CD4-positive, alpha-beta T cell treated with Interleukin-4 for 4 hours (primary cell): ENCODE data around the gene ENPP6.
"Not testable (repeated sequence)": the region's sequence is repeated elsewhere in the genome, so short reads cannot be mapped to it uniquely, and the experiment has no call there.

Experiments
- DNase-seq: peaks from one replicate; pipeline ENCODE4 v3.0.0-alpha.2; 2020

ENPP6 gene

DNA sequence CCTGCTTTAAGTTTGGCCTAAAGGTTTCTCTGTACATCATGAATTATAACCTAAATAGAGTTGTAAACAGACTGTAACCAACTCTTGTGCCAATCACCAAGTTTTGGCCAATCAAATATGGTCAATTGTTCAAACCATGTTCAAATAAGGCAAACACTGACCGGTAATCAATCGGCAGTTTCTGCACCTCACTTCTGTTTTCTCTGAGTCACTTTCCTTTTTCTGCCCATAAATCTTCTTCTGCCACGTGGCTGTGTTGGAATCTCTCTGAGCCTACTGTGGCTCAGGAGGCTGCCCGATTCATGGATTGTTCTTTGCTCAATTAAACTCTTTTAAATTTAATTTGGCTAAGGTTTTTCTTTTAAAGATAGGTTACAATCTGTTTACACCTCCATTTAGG lies 16.5 kb upstream of the ENPP6 start:
- DNase-seq = no peak

DNA sequence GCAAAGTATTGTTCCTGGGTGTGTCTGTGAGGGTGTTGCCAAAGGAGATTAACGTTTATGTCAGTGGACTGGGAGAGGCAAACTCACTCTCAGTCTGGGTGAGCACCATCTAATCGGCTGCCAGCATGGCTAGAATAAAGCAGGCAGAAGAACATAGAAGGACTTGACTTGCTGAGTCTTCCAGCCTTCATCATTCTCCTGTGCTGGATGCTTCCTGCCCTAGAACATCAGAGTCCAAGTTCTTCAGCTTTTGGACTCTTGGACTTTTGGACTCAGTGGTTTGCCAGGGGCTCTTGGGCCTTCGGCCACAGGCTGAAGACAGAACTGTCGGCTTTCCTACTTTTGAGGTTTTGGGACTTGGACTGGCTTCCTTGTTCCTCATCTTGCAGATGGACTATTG lies 15.3 kb upstream of the ENPP6 start:
- no peak for DNase-seq

DNA sequence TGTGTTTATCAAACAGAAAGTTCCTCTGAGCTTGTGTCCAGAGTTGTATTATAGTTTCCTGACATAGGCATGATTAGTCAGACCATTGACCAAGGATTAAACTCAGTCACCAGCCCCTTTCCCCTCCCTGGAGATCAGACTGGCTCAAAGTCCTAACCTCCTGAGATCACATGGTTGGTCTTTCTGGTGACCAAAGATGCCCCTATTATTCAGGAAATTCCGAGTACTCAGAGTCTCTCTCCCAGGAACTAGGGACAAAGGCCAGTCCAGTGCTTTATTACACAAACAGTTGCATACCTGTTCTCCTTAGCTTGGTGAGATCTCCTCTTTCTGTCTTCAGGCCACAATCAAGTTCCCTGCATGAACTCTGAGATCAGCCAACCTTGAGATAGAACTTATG lies 14.5 kb upstream of the ENPP6 start:
- no peak for DNase-seq

DNA sequence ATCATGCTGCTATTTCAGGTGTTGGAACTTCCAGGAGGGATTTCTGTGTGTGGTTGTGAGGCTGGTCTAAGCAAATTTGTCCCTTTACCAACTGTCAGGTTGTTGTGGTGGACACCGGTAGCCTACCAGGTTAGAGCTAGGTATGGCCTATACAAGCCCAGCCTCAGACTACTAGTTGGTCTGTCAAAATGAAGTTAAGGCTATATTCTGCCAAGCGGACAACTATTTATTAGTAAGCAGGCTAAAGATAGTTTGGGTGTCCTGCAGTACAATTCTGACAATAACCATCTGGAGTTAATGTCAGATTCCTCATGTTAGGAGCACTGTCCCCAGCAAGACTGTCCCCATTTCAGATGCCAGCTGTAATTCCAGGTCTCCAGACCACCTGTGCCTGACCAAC lies 13.9 kb upstream of the ENPP6 start:
- no peak for DNase-seq

DNA sequence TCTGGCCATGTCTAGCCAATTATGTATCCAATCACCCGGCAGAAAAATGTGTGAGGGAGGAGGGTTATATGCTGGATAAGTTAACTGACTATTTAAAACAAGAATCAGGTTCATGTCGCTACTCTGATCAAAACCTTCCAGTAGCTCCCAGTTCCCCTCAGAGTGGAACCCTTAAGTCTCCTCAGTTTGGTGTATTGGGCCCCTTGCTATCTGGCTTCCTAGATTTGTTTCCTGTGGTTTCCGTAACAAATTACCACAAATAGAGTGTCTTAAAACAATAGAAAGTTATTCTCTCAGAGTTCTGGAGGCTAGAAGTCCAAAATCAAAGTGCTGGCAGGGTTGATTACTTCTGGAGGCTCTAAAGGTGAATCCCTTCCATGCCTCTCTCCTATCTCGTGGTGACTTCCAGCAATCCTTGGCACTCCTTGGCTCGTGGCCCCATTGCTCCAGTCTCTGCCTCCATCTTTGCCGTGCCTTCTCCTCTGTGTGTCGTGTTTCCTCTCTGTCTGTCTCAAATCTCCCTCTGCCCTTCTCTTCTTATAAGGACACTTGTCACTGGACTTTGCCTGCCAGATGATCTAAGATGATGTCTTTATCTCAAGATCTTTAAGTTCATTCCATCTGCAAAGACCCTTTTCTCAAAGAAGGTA lies 10.5 kb upstream of the ENPP6 start:
- DNase-seq = no peak

DNA sequence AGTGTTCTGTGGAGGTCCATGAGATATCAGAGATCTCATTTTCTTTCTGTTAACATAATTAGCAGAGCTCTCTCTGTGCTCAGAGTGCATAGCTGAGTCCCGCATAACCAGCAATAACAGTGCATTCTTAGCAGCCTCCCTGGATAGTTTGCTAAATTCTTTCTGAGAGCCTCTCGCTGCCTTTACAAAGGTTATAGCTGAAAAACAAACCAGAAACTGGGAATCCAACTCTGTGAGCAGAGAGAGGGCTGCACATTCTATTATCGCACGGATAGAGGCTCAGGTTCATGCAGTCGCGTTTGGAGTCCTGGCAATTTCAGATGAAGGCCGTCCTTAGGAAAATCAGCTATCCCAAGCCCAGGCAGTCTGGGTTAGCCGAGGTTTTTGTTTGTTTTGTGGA lies 1.2 kb downstream of the ENPP6 start:
- DNase-seq = no peak

DNA sequence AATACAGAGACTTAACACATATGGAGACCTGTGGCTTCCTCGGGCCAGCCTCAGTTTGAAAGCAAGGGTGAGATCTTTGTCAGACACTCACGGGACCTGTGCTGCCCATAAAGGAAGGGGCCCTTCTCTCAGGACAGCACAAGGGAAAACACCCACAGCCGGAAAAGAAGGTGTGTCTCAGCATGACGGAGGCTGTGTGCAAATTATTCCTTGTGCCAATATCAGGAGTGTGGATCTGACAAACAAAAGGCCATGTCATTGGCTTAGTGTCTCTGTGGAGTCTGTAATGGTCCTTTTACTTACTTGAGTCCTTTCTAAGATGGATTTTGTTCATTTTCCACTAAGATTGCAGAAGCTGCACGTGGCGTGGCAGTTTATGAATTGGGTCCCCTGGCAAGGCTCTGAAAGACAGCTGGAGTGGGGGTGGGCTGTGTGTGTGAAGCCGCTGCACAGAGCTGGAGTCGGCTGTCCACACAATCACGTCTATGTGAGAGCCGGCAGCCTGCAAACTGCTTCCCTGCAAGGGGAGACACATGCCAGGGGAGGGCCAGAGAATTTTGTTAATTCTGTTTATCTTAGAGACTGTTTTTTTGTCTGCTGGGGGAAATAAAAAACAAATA lies 1.9 kb downstream of the ENPP6 start:
- DNase-seq = no peak

DNA sequence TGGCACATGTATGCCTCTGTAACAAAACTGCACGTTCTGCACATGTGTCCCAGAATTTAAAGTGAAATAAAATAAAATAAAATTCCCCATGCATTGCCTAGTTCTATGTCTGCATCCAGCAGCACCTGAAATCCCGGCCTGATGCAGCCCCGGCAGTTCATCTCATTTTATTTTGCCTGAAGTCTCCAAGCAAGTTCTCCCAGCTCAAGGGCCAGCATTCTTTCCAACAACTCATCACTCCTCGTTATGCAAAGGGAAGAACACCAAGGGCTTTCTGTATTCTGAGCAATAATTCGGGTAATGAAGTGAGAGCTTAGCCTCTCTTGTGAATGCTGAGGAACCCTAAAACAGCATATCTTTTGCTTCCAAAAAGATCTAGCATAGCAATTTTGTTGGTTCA lies 2.7 kb downstream of the ENPP6 start:
- DNase-seq = no peak

DNA sequence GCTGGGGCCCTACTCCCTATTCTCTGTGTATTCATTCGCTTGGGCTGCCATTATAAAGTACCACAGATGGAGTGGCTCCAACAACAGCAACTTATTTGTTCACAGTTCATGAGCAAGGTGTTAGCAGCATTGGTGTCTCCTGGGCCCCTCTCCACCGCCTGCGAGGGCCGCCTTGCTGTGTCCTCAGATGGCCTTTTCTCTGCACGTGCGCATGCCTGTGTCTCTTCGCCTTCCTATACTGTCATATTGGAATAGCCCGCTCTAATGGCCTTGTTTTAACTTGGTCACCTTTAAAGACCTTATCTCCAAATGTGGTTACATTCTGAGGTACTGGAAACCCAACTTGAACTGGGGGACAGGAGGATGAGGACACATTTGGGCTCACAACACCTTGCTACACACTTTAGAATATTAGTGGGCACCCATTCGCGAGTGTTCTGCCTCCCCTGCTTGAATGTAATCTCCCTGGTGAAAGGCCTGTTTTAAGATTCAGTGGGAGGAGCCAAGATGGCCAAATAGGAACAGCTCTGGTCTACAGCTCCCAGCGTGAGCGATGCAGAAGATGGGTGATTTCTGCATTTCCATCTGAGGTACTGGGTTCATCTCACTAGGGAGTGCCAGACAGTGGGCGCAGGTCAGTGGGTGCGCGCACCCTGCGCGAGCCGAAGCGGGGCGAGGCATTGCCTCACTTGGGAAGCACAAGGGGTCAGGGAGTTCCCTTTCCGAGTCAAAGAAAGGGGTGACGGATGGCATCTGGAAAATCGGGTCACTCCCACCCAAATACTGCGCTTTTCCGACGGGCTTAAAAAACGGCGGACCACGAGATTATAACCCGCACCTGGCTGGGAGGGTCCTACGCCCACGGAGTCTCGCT lies 9.7 kb downstream of the ENPP6 start:
- DNase-seq = not testable (repeated sequence)

DNA sequence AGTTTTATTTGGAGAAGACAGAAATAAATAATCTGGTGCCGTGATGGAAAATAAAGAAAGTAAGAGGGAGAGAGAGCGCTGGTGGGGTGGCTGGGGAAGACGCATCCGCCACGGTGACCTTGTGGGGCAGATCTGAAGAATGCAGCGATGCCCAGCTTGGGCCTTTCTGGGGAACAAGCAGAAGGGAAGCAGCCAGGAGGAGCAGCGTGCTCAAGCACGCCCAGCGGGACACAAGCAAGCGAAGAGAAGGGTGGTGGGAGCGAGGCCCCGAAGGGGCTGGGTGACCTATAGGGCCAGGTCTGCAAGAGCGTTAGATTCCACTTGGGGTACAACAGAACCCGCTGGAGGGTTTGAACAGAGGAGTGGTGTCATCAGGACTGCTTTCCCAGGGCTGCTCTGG lies 12.4 kb downstream of the ENPP6 start:
- DNase-seq = no peak

DNA sequence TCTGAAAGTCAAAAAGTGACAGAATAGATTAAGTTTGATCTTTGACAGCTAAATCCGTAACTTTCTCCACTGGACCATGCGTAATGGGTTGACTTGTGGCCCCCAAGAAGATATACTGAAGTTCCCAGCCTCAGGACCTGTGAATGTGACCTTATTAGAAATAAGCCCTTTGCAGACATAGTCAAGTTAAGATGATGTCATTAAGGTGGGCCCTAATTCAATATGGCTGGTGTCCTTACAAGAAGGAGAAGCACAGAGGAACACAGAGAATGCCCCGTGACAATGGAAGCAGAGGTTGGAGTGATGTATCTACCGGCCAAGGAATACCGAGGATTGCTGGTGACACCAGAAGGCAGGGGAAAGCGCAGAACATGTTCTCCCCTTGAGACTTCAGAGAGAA lies 14.4 kb downstream of the ENPP6 start:
- DNase-seq = no peak

DNA sequence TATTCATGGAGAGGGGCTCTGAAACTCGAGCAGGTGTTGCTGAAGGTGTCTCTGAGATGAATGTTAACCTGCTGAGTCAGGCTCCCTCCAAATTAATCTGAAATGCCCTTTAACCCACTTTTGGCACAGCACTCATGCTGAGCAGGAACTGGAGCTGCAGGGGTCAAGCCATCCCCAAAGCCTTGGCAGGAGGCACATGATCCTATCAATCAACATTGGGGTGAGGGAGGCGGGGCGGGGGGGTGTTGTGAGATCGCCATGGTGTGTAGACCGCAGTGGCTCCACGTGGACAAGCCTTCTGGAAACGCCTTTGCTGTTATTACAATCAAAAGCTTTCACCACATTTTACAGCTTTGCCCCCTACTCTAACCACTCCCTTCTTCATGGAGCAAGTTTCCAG lies 16.5 kb downstream of the ENPP6 start:
- no peak for DNase-seq

DNA sequence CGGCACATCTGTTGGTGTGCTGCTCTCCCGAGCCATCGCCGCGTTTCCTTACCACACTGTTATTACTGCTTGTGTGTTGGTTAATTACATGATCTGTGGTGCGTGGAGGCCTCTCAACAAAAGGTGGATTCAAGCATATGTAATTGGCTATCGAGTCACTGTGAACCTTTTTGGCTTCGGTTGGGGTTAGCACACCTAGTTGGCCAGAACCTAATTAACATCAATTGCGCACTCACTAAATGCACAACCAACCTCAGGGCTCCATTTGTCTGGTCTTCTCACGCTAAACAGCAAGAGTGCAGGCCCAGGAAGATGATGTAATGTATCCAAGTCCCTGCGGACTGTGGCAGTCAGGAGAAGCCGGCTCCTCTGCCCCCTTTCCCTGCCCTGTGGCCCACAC lies 17.4 kb downstream of the ENPP6 start:
- no peak for DNase-seq

DNA sequence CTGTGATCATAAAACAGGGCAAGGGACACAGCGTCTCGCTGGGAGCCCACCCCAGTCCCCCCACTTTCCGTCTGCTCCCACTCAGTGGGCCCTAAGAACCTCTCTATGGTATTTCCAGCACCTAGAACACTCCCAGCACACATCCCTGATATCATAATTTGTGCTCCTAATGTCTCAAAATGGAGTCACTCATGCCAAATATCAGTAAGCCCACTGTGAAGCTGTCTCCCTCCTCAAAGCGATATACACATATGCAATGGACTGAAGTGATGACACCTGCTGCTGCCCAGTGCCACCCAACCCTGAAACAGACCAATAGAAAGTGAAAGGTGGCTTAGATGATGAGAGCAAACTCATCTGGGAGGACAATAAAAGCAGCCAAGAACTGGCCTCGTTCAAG lies 17.9 kb downstream of the ENPP6 start:
- no peak for DNase-seq

DNA sequence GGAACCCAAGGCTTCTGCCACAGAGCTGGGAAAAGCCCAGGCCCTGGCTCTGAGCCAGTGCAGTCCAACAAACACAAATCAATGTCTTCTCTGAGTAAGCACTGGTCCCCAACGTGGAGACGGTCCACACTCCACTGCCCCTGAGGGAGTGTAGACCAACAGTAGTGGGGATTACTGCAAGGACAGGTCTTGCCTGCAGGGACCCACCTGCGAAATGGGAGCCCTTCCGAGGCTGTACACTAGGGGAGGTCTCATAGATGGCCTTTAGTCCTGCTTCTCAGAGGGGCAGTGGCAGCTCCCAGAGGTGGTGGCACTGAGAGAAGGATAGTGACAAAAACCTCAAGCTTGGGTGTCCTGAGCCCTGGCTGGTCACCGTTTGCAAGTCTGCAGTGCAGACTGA lies 19.5 kb downstream of the ENPP6 start:
- DNase-seq = no peak

DNA sequence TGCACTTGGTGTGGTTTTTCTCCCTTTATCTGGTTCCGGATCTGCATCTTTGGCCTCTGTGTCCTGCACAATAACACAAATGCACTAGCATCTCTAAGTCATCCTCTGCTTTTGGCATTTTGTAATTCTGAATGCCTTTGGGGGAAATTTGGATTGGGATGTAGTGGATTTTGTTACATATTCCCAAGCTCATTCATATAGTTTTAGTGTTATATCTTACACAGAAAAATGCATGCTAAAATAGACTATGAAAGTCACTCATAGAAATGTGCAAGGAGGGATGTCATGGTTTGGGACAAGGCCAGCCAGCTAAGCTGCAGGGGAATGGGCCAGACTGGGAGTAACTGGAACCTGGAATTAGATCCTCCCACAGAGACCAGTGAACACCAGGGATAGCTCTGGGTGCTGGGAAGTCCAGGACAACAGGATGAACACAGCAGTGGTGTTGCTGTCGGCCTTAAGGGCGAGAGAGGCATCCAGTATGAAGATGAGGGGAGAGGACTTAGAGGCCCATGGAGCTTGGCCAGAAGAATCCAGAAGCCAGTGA lies 20.1 kb downstream of the ENPP6 start:
- no peak for DNase-seq

DNA sequence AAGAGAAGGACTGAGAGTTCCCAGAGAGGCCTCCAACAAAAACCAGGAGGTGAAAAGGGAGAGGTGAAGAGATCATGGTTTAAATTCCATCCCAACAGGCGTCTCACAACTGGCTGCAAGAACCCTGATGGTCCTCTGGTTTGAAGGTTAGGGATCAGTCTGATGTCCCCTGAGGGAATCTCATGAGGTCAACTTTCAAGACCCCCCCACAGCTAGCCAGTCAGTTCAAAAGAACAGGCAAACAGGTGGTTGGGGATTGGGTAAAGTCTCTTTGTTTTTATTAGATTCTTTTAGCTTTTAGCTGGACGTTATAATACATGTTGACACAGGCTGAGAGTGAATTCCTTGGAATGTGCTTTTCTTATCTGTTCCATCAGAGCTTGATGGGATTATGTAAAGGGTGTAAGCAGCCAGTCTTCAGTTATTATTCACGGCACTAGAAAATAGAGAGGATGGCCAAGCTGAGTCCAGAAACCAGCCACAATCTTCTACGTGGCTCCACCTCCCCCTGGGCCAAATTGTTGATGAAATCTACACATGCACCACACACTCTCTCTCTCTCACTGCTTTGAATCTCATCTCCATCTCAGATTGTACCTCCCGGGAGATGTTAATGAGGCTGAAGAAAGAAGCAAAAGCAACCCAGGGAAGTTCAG lies 20.8 kb downstream of the ENPP6 start:
- DNase-seq = no peak

DNA sequence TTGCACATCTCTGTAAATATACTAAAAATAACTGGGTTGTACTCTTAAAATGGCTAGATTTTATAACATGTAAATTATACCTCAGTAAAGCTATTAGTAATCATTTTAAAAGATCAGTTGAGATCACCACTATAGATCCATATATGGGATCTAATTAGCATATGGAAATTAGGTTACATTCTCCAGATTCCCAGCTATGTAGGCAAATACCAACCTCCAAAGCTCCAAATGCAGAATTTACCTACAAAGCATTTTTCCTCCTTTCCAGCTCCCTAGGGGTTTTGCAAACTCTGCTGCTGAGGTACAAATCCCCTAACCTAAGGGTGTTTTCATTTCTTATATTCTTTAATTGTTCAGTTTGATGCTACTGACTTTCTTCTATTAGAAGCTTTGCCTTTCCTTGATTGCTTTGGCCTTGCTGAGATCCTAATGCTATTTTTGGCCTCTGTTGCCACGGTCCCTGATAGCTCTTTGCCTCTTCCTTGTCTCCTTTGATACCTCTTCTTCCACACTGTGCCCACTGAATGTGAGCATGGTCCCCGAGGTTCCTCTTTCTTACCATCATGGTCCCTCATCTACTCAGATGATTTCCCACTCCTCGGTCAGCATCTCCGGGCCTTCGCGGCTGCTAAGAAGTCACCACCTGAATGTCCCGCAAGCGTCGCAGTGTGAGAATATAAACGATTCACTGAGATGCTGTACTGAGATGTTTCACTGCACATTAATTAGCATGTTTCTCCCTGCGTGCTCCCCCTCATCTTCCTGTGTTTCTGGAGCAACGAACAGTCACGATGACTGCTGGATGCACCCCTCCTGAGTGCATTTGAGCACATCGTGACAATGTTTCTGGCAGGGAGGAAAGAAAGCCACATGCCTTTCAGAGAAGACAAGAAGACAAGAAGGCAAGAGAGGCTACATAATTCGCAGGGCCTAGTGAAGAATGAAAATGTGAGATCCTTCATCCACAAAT lies 23.8 kb downstream of the ENPP6 start:
- no peak for DNase-seq

DNA sequence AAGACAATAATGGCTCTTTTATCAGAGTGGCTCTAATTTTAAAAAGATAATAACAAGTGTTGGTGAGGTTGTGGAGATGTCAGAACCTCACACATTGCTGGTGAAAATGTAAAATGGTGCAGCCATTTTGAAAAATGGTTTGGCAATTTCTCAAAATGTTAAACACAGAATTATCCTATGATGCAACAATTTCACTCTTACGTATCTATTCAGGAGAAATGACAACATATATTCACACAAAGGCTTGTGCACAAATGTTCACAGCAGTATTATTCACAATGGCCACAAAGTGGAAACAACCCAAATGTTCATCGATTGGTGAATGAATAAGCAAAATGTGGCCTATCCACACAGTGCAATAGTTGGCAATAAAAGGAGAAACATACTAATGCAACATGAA lies 24.7 kb downstream of the ENPP6 start:
- DNase-seq = no peak

DNA sequence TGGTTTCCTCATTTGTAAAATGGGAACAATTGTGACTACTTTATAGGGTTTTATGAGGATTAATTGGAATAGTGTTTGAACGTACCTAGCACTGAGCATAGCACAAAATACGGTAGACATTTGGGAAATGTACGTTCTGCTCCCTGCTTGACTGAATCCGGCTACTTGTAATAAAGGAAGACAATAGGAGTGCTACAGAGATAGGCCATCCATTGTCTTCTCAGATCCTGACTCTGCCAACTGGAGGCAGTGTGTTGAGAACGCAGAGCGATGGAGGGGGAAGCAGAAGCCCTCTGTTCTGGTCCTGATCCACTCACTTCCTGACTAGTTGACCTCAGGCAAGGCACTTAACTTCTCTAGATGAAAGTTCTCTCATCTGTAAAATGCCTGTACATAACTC lies 26.4 kb downstream of the ENPP6 start:
- DNase-seq = no peak

DNA sequence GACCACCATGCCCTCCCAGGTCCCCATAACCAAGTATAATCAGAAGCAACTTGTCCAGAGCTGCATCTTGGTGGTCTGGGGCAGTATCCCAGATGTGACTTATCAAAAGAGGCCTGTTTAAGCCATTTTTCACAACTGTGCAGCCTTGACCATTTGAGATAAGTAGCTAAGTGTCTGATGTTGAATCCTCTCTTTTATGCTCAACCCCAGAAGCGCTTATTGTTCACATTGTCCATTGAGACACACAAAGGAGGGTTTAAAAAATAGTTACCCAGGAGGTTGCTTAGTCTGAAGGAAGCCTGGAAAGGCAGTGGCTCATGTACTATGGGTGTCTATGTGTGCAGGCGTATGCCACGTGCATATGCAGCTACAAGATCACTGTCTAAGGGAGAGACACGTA lies 27.0 kb downstream of the ENPP6 start:
- no peak for DNase-seq

DNA sequence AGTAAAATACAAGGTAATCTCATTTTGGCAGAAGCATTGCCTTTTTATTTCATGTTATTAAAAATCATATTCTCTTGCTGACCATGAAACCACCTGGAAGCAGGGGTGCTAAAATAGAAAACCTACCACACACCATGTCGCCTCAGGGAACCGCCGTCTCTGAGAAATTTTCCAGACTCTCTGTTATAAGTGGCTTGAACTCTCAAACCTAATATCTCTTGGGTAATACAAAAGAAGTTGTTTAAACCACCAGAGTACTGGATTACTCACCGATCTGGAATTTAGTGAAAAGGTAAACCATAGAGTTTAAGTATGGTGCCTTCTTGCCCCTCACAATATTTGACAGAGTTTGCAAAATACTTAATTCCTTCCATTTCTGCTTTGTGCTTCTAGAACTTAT lies 27.7 kb downstream of the ENPP6 start:
- no peak for DNase-seq
